ENCODE measurements around the gene TOGARAM1.

DNA sequence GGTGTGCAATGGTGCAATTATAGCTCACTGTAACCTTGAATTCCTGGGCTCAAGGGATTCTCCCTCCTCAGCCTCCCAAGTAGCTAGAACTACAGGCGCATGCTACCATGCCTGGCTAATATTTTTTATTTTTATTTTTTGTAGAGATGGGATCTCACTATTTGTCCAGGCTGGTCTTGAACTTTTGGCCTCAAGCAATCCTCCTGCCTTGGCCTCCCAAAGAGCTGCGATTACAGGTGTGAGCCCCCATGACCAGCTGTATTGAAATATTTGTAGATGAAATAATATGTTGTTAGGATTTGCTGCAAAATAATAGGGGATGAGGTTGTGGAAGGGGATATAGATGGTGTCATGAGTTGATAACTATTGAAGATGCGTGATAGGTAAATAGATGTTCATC, 5.1 kb upstream of the TOGARAM1 start:
- TF ChIP-seq CTCF (IDR thresholded peaks at IDR 0.05 in 4 of 5, conservative IDR thresholded peaks at IDR 0.05 in 1 of 5) (no peak), POLR2A (IDR thresholded peaks at IDR 0.05) (no peak)

Measured in gastrocnemius medialis (tissue), 4 donors.